ENCODE data around the gene HOXB13. TPM values are rescaled to one million over a fixed set of nuclear protein-coding genes. Genes with fewer than 3 reads are reported as not detected.

Gene HOXB13
- total RNA-seq, 6 experiments from 2014 or later, result not detected

DNA sequence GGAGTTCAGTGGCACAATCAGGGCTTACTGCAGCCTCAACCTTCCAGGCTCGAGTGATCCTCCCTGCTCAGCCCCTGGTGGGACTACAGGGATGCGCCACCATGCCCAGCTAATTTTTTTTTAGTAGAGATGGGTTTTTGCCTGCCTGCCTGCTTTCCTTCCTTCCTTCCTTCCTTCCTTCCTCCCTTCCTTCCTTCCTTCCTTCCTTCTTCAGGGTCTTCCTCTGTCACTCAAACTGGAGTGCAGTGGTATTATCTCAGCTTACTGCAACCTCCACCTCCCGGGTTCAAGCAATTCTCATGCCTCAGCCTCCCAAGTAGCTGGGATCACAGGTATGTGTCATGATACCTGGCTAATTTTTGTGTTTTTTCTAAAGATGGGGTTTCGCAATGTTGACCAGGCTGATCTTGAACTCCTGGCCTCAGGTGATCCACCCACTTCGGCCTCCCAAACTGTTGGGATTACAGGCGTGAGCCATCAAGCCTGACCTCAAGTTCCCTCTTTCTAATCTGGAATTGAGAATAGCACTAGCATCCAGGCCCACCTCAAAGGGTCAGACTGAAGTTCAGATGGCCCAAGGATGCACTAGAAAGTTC, 51.5 kb downstream of the HOXB13 start:
- no peak for ATAC-seq
- 45% methylated on average over 6 of the region's 6 CpGs for WGBS (ENCODE audit: insufficient coverage, low coverage, low lambda C conversion rate, missing lambda C conversion rate)

More for the DNA sequence above, 51.5 kb downstream of the HOXB13 start:
- H3K27ac ChIP-seq, result no peak overlapping the region
- no peaks in the 10 kb centered on the region for H3K9me3 ChIP-seq
- H3K4me3 ChIP-seq, result no peak overlapping the region
- peaks cover 0 to under 1% (median 0%) of the 10 kb centered on the region in 4 donors for H3K4me1 ChIP-seq
- intact Hi-C loops (cut with DNase I), result loop anchor here in 1 of 2 donors (10.0 kb wide), 2 partner anchors 108 to 208 kb away; no protein-coding TSS in a partner anchor
- no peaks in the 10 kb centered on the region for H3K27me3 ChIP-seq
- no peak for DNase-seq
- TF ChIP-seq CTCF (IDR thresholded peaks at IDR 0.05), result no peak
- no peak for TF ChIP-seq POLR2A (IDR thresholded peaks at IDR 0.05)
- H3K36me3 ChIP-seq, result no peaks in the 10 kb centered on the region

MicroRNA genes within 50 kb of the gene (microRNA counts, 767-probe panel; counts per million panel counts)
- 237 counts per million for microRNA hsa-miR-3185

Small RNA genes lying within 50 kb of the gene (microRNA-seq; reads per million reads assigned to microRNA genes)
- gene MIR3185, result 0 reads per million in 2 donors

Small RNA genes lying within 50 kb of the gene (small RNA-seq; reads per million reads assigned to genes)
- 0 reads per million in 2 experiments for gene AC091179.2
- 0 reads per million in 2 experiments for gene COX6B1P2
- gene MIR3185, result 0 reads per million in 2 experiments
- gene RF02132, result 0 reads per million in 2 experiments
- 0 reads per million in 2 experiments for gene RF02133
- gene RN7SL125P, result 0 to 0.26 reads per million in 2 experiments

Other genes starting within 250 kb of the HOXB13 start
- gene HOXB1, start 197.7 kb downstream of the HOXB13 start, total RNA-seq, result not detected
- 1 to 10 TPM; 1.1 to 1.9 (median 1.5) TPM for gene HOXB2, start 183.6 kb downstream of the HOXB13 start, total RNA-seq
- gene HOXB4, start 150.4 kb downstream of the HOXB13 start, total RNA-seq, result 1 to 10 TPM in 1 of 6 experiments, under 1 TPM in 5; 0.31 to 1.1 (median 0.68) TPM
- 1 to 10 TPM in 5 of 6 experiments, under 1 TPM in 1; 0.99 to 3.2 (median 2.6) TPM for gene HOXB3, start 138.5 kb downstream of the HOXB13 start, total RNA-seq
- under 1 TPM in 5 of 6 experiments, not detected in 1; 0.11 to 0.29 (median 0.19) TPM for gene HOXB5, start 135.0 kb downstream of the HOXB13 start, total RNA-seq
- under 1 TPM; 0.18 to 0.83 (median 0.56) TPM for gene HOXB6, start 123.8 kb downstream of the HOXB13 start, total RNA-seq
- gene HOXB7, start 117.7 kb downstream of the HOXB13 start, total RNA-seq, result under 1 TPM in 4 of 6 experiments, not detected in 2; 0.16 to 0.79 (median 0.30) TPM
- gene HOXB8, start 113.5 kb downstream of the HOXB13 start, total RNA-seq, result not detected
- gene HOXB9, start 102.4 kb downstream of the HOXB13 start, total RNA-seq, result not detected
- not detected for gene PRAC1, start 6.2 kb downstream of the HOXB13 start, total RNA-seq
- gene PRAC2, start 5.6 kb downstream of the HOXB13 start, total RNA-seq, result not detected
- under 1 TPM in 1 of 6 experiments, not detected in 5; 0.12 TPM for gene TTLL6, start 88.5 kb upstream of the HOXB13 start, total RNA-seq
- 10 to 100 TPM; 58.0 to 93.3 (median 72.1) TPM for gene CALCOCO2, start 102.3 kb upstream of the HOXB13 start, total RNA-seq
- 100 to 1,000 TPM in 2 of 6 experiments, 10 to 100 TPM in 4; 49.2 to 221 (median 57.9) TPM for gene ATP5MC1, start 164.0 kb upstream of the HOXB13 start, total RNA-seq
- 10 to 100 TPM; 19.6 to 30.9 (median 26.3) TPM for gene UBE2Z, start 179.7 kb upstream of the HOXB13 start, total RNA-seq
- 10 to 100 TPM; 35.8 to 62.9 (median 47.5) TPM for gene SNF8, start 216.1 kb upstream of the HOXB13 start, total RNA-seq
- not detected for gene GIP, start 239.8 kb upstream of the HOXB13 start, total RNA-seq

All from right lobe of liver (tissue), 6 donors.